ENCODE data around the gene RFPL4A. TPM values are rescaled to one million over a fixed set of nuclear protein-coding genes. Genes with fewer than 3 reads are reported as not detected.

Gene RFPL4A
- not detected for total RNA-seq

DNA sequence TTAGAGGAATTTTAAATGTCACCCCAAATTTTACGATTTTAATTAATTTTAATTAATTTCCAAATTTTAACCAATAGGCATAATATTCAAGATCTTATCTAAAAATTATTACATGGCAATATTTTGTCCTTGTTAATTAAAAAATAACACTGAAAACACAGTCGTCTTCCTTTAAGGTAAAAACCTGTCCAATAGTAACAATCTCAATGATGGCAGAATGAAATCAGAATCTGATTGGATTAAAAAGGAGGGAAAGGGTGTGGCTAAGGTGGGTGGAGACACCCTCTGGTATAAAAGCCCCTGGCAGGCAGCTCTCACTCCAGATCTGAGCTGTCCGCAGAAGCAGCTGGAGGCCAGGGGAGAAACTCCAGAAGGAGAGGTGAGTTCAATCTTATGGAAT lies at the start of gene RFPL4A:
TSS of gene RFPL4A (plus strand) at position 301 of the 400 bp plus-strand sequence. CDS start 2,704 bp downstream, outside the sequence.

GRCh38 chr19:55738302-55738701 lies 20.6 kb upstream of the RFPL4A start, which contains the start of gene NLRP9:
TSS of gene NLRP9 (minus strand) at chr19:55738402. CDS start at chr19:55738374, 28 bp downstream.

GRCh38 chr19:55768818-55769217 lies 9.9 kb downstream of the RFPL4A start, which contains the start of gene RFPL4AL1:
TSS of gene RFPL4AL1 (plus strand) at chr19:55769118. CDS start at chr19:55771805, 2,687 bp downstream.

Other genes with a start within 250 kb of the RFPL4A start
- 0.35 TPM for gene SBK2, start 222.0 kb upstream of the RFPL4A start, total RNA-seq
- gene SBK3, start 213.6 kb upstream of the RFPL4A start, total RNA-seq = not detected
- 10.0 TPM for gene ZNF579, start 178.2 kb upstream of the RFPL4A start, total RNA-seq
- 9.2 TPM for gene FIZ1, start 159.6 kb upstream of the RFPL4A start, total RNA-seq
- 13.3 TPM for gene ZNF524, start 158.8 kb upstream of the RFPL4A start, total RNA-seq
- 10.3 TPM for gene ZNF865, start 153.4 kb upstream of the RFPL4A start, total RNA-seq
- gene ZNF784, start 134.5 kb upstream of the RFPL4A start, total RNA-seq = 14.7 TPM
- gene ZNF580, start 118.1 kb upstream of the RFPL4A start, total RNA-seq = 18.8 TPM
- gene ZNF581, start 115.4 kb upstream of the RFPL4A start, total RNA-seq = 26.9 TPM
- 12.3 TPM for gene CCDC106, start 110.9 kb upstream of the RFPL4A start, total RNA-seq
- 150 TPM for gene U2AF2, start 104.1 kb upstream of the RFPL4A start, total RNA-seq
- 110 TPM for gene EPN1, start 83.9 kb upstream of the RFPL4A start, total RNA-seq
- gene NLRP9, start 20.7 kb upstream of the RFPL4A start, total RNA-seq = not detected
- gene RFPL4AL1, start 10.0 kb downstream of the RFPL4A start, total RNA-seq = 0.41 TPM
- gene NLRP11, start 72.9 kb downstream of the RFPL4A start, total RNA-seq = 0.18 TPM
- gene NLRP4, start 77.4 kb downstream of the RFPL4A start, total RNA-seq = not detected
- not detected for gene NLRP13, start 173.2 kb downstream of the RFPL4A start, total RNA-seq
- gene NLRP8, start 188.7 kb downstream of the RFPL4A start, total RNA-seq = not detected
- not detected for gene NLRP5, start 227.7 kb downstream of the RFPL4A start, total RNA-seq

All from metanephros (tissue), 1 donor.